Stimulated activated CD4-positive, alpha-beta T cell treated with anti-CD3 and anti-CD28 coated beads, Interleukin-12 subunit alpha, Interleukin-12 subunit beta, amount 100 ng/mL, for 48 hours (primary cell): ENCODE results near the gene OR10V1.
A peak's percentile ranks its signal among the peaks of the same experiment; 100 is the strongest.

Source experiments
- DNase-seq, 3 donors: peaks; one replicate each; pipeline ENCODE4 v3.0.0-alpha.2; 2020; ENCODE audit warnings: low read depth in 2 of 3, low spot score in 1 of 3

The OR10V1 gene

GRCh38 chr11:59713745-59714144 lies at the start of gene OR10V1:
Gene OR10V1 (minus strand): TSS chr11:59713845. CDS start chr11:59713845, 0 bp downstream.
- DNase-seq = no peak

GRCh38 chr11:59761993-59762392 lies 48.3 kb upstream of the OR10V1 start:
- DNase-seq = no peak

GRCh38 chr11:59760771-59761170 lies 47.1 kb upstream of the OR10V1 start:
- no peak for DNase-seq

- DNase-seq = no peak
Observed at GRCh38 chr11:59759900-59760299, 46.3 kb upstream of the OR10V1 start.

GRCh38 chr11:59758401-59759037 lies 44.9 kb upstream of the OR10V1 start:
- no peak for DNase-seq

- DNase-seq = no peak
Observed at GRCh38 chr11:59756845-59757244, 43.2 kb upstream of the OR10V1 start.

- no peak for DNase-seq
Observed at GRCh38 chr11:59756558-59756840, 42.9 kb upstream of the OR10V1 start.

- peak in 1 of 3 donors; percentile 12 for DNase-seq
Observed at GRCh38 chr11:59755701-59756557, 42.3 kb upstream of the OR10V1 start.

GRCh38 chr11:59754859-59755700 lies 41.4 kb upstream of the OR10V1 start, which contains the start of gene STX3:
Gene STX3 (plus strand): TSS chr11:59755376. CDS start chr11:59755606, 230 bp downstream.
- peak; percentile 28 to 48 (median 36) for DNase-seq

GRCh38 chr11:59754494-59754858 lies 40.8 kb upstream of the OR10V1 start:
- DNase-seq = peak in 1 of 3 donors; percentile 16

GRCh38 chr11:59753650-59754493 lies 40.2 kb upstream of the OR10V1 start:
- DNase-seq = peak; percentile 61 to 76 (median 69)

- no peak for DNase-seq
Observed at GRCh38 chr11:59746111-59746510, 32.5 kb upstream of the OR10V1 start.

- no peak for DNase-seq
Observed at GRCh38 chr11:59730896-59731565, 17.4 kb upstream of the OR10V1 start.

GRCh38 chr11:59729834-59730233 lies 16.2 kb upstream of the OR10V1 start:
- no peak for DNase-seq

- DNase-seq = peak in 1 of 3 donors; percentile 3
Observed at GRCh38 chr11:59728913-59729312, 15.3 kb upstream of the OR10V1 start.

GRCh38 chr11:59728154-59728553 lies 14.5 kb upstream of the OR10V1 start:
- no peak for DNase-seq

- no peak for DNase-seq
Observed at GRCh38 chr11:59727426-59727825, 13.8 kb upstream of the OR10V1 start.

GRCh38 chr11:59724066-59724465 lies 10.4 kb upstream of the OR10V1 start:
- DNase-seq = no peak

- no peak for DNase-seq
Observed at GRCh38 chr11:59719556-59719955, 5.9 kb upstream of the OR10V1 start.

- DNase-seq = no peak
Observed at GRCh38 chr11:59716051-59716450, 2.4 kb upstream of the OR10V1 start.
